GM21717 (cell line): ENCODE data around the gene SSTR1.

Source experiments
- ATAC-seq: cut with Tn5 transposase; IDR thresholded peaks from one replicate; pipeline ENCODE4 v1.9.1; 2021; ENCODE audit warnings: mild to moderate bottlenecking, moderate library complexity; ENCODE audit not compliant: unreplicated experiment

The SSTR1 gene

DNA sequence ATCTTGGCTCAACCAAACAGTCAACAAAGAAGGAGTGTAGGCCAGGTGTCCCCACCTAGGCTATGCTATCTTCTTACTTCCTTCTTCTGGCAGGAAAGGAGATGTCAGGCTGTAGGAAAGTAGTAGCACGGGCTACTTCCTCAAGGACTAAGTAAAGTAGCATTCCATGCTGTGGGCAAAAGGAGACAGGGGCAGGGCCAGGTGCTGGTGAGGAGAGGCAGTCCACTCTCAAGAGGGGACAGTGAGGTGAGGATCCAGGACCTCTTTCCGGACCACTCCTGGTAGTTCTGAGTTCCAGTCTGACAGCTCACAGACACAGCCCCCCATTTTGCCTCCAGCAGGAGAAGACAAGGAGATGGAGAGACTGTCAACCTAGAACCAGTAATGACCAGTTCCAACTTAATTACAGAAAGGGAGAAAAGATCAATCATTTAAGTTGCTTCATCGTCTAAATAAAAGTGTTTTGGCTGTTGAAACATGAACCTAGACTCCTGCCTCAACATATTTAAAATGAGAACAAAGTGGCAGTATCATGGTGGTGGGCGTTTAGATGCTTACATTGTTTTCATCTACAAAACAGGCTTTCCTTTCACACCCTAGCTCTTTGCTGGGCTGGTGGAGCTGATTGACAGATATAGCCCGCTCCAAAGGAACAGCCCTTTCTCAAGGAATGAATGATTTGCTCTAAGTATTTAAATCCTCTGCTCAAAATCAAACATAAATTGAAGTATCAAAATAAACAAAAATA is 5.1 kb upstream of the SSTR1 start:
- no peak for ATAC-seq

DNA sequence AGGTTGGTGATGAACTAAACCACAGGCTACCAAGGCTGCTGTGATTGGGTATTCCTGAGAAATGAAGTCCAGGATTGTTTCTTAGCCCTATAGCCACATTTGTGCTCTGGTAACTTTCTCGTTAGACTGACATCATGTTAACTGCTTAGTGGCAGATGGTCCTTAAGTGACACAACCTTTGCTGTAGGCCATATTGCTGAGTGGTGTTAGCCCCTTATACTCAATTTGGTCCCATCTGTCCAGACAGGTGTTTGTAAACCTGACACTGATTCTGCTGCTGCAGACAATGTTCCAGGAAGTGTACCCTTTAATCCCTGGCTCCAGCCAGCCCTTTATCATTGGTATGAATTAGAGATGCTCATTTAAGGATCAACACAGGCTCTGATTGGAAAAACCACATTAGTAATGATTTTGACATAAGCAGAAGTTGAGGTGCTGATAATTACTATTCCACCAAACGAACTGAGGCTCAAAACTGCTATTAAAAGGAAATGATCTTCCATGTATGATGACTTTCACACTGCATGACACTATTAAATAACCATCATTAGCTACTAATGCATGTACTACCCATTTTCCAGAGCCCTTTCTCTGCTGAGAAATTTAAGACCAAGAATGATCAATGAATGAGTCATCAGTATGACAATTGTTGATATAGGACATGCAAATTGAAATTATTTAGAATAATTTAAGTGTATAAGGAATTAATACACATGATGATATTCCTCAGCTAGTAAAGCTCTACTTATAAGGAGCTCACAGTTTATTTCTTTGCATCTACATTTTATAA is 3.6 kb upstream of the SSTR1 start:
- no peak for ATAC-seq

DNA sequence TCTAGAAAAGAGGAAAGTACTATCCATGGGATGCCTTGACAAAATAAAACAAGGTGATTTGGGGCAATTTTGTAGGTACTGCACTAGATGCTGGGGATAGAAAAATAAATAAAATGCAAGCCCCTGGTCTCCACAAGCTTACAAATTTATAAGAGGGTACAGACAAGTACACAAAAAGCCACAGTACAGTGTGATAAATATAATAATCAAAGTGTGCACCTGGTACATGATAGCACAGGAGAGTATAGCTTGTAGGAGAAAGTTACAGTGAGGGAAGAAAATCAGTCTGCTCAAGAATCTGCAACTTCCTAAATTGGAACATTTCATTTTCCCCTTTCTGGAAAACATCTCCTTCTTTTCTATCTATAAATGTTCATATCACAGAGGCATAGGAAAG is 3.0 kb upstream of the SSTR1 start:
- no peak for ATAC-seq

DNA sequence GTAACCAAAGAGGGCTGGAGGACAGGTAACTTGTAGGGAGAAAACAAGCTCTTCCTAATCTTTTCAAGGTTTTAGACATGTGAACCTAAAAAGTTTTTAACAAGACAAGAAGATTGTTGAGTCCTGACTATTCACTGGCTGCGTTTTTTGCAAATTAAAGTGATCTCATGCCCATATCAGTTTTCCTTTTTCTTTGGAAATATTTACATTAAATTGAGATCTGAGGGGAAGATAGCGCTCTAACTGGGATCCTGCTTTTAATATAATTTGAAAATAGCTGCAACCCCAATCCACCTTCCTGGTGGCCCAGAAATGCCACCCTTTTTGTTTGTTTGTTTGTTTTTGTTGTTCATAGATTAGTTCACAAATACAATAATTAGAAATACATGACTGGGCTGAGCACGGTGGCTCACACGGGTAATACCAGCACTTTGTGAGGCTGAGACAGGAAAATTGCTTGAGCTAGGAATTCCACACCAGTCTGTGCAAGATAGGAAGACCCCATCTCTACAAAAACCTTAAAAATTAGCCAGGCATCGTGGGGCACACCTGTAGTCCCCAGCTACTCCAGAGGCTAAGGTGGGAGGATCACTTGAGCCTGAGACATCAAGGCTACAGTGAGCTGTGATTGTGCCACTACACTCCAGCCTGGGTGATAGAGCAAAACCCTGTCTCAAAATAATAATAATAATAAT is 2.4 kb upstream of the SSTR1 start:
- no peak for ATAC-seq

DNA sequence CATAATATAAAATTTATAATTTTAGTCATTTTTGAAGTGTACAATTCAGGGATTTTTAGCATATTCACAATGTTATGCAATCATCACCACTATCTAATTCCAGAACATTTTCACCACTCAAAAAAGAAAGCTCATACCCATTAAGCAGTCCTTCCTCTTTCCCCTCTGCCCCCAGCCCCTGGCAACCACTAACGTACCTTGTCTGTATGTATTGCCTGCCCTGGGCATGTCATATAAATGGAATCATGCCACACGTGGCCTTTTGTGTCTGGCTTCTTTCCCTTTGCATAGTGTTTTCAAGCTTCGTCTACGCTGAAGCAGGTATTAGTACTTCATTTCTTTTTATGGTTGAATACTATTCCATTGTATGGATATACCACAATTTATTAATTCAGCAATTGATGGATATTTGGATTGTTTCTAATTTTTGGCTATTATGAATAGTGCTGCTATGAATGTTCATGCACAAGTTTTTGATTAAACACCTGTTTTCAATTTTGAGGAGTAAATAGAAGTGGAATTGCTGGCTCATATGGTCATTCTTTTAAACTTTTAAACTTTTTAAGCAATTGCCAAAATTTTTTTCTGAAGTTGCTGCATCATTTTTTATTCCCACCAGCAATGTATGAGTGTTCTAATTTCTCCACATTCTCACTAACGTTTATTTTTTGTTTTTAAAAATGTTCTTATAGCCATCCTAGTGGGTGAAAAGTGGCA is 1.6 kb upstream of the SSTR1 start:
- ATAC-seq: no peak

DNA sequence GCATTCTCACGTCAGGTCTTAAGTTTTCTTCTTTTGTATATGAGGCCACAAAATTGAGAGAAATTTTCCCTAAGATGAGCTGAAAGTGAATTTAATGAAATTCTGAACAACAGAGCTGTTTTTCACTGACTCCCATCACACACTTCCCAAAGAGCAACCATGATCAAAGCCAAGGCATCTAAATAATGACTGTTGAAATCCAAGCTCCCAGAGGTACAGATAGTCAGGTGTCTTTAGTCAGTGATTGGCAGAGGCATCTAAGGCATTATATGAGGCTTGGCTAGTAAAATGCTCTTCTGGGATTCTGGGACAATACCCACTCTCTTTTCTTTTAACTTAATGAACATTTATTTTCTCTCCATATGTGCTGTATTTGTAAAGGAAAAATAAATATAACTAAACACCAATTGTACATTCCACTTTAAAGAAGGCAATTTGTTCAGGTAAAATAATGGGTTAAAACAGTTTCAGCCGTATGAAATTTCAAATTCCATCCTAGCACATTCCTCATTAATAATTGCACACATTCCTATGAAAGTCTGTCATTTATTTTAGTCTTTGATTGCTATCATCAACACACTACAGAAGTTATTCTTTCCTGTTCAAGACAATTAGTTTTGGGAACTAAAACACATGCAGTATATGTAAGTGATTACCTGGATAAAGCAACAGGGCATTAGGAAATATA is 871 bp upstream of the SSTR1 start:
- ATAC-seq: no peak

DNA sequence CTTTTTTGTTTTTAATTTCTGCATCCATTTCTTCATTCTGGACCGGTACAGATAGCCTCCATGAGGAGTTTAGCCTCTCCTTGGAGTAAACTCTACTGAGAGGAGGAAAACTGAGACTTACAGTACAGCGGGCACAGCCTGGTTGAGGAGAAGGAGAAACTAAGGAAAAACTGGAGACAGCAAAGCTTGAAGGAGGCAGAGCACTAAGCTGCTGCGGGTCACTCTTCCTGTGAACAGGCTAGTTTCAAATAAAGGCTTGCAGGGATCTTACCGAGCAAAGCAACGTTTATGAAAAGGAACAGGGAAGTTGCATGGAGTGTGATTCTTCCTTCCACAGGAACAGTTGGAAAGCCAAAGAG is 348 bp upstream of the SSTR1 start:
- no peak for ATAC-seq

DNA sequence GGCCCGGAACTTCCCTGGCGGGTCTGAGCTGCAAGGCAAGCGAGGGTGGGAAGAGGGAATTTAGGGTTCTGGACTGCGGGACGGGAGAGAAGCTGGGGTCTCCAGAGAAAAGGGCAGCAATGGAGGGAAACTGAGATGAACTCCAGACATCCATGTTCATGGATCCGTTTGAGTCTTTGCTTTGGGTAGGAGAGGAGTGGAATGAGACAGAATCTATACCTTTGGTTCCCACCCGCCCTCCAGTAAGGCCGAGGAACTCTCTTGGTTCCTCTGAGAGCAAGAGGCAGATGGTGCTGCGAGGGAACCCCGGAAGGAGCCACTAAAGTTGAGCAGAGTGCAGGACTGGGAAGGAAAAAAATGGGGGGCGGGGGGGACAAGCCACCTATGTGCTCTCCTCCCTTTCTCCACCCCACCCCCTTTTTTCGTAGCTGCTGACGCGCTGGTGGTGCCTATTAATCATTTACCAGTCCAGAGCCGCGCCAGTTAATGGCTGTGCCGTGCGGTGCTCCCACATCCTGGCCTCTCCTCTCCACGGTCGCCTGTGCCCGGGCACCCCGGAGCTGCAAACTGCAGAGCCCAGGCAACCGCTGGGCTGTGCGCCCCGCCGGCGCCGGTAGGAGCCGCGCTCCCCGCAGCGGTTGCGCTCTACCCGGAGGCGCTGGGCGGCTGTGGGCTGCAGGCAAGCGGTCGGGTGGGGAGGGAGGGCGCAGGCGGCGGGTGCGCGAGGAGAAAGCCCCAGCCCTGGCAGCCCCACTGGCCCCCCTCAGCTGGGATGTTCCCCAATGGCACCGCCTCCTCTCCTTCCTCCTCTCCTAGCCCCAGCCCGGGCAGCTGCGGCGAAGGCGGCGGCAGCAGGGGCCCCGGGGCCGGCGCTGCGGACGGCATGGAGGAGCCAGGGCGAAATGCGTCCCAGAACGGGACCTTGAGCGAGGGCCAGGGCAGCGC is 1.2 kb downstream of the SSTR1 start:
- no peak for ATAC-seq

DNA sequence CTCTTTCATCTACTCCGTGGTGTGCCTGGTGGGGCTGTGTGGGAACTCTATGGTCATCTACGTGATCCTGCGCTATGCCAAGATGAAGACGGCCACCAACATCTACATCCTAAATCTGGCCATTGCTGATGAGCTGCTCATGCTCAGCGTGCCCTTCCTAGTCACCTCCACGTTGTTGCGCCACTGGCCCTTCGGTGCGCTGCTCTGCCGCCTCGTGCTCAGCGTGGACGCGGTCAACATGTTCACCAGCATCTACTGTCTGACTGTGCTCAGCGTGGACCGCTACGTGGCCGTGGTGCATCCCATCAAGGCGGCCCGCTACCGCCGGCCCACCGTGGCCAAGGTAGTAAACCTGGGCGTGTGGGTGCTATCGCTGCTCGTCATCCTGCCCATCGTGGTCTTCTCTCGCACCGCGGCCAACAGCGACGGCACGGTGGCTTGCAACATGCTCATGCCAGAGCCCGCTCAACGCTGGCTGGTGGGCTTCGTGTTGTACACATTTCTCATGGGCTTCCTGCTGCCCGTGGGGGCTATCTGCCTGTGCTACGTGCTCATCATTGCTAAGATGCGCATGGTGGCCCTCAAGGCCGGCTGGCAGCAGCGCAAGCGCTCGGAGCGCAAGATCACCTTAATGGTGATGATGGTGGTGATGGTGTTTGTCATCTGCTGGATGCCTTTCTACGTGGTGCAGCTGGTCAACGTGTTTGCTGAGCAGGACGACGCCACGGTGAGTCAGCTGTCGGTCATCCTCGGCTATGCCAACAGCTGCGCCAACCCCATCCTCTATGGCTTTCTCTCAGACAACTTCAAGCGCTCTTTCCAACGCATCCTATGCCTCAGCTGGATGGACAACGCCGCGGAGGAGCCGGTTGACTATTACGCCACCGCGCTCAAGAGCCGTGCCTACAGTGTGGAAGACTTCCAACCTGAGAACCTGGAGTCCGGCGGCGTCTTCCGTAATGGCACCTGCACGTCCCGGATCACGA is 2.2 kb downstream of the SSTR1 start:
- ATAC-seq: no peak

DNA sequence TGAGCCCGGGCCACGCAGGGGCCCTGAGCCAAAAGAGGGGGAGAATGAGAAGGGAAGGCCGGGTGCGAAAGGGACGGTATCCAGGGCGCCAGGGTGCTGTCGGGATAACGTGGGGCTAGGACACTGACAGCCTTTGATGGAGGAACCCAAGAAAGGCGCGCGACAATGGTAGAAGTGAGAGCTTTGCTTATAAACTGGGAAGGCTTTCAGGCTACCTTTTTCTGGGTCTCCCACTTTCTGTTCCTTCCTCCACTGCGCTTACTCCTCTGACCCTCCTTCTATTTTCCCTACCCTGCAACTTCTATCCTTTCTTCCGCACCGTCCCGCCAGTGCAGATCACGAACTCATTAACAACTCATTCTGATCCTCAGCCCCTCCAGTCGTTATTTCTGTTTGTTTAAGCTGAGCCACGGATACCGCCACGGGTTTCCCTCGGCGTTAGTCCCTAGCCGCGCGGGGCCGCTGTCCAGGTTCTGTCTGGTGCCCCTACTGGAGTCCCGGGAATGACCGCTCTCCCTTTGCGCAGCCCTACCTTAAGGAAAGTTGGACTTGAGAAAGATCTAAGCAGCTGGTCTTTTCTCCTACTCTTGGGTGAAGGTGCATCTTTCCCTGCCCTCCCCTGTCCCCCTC is 3.0 kb downstream of the SSTR1 start:
- ATAC-seq: no peak

DNA sequence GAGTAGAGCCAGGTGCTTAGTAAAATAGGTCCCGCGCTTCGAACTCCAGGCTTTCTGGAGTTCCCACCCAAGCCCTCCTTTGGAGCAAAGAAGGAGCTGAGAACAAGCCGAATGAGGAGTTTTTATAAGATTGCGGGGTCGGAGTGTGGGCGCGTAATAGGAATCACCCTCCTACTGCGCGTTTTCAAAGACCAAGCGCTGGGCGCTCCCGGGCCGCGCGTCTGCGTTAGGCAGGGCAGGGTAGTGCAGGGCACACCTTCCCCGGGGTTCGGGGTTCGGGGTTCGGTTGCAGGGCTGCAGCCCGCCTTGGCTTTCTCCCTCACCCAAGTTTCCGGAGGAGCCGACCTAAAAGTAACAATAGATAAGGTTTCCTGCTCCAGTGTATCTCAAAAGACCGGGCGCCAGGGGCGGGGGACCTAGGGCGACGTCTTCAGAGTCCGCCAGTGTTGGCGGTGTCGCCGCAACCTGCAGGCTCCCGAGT is 3.6 kb downstream of the SSTR1 start:
- no peak for ATAC-seq

DNA sequence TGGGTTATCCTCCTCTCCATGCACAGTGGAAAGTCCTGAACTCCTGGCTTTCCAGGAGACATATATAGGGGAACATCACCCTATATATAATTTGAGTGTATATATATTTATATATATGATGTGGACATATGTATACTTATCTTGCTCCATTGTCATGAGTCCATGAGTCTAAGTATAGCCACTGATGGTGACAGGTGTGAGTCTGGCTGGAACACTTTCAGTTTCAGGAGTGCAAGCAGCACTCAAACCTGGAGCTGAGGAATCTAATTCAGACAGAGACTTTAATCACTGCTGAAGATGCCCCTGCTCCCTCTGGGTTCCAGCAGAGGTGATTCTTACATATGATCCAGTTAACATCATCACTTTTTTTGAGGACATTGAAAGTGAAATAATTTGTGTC is 4.4 kb downstream of the SSTR1 start:
- no peak for ATAC-seq

DNA sequence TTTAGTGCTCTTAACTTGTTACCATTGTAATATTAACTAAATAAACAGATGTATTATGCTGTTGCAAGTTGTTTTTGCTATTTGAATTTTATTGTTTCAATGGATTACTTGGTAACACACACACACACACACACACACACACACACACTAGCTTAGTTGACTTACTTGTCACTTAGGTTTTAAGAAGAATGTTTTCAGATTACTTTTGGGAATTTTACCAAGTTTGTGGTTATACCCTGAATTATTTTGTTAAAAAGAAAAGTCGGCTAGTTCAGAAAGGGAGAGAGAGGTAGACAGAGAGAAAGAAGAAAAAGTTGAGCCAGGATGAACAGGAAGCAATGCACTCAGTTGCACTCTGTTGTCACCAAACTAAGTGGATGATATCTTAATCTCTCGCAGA is 5.3 kb downstream of the SSTR1 start:
- no peak for ATAC-seq

DNA sequence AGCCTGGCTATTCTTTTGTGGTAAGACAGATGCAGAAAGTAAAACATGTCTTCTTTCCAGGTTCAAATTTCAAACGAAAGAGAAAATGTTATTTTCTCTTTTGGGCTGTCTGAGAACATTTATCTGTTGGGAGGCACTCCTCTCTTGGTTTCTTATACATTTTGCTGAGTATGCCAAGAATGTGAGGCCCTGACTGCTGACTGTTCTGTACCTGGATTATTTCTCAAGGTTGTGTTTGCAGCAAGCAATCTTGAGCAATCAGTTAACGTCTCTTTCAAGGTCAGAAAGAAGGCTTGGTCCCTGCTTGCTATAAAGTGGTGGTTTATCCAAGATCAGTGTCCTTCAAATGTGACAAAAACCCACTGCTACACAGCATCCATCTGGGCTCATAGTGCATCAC is 9.8 kb downstream of the SSTR1 start:
- no peak for ATAC-seq

DNA sequence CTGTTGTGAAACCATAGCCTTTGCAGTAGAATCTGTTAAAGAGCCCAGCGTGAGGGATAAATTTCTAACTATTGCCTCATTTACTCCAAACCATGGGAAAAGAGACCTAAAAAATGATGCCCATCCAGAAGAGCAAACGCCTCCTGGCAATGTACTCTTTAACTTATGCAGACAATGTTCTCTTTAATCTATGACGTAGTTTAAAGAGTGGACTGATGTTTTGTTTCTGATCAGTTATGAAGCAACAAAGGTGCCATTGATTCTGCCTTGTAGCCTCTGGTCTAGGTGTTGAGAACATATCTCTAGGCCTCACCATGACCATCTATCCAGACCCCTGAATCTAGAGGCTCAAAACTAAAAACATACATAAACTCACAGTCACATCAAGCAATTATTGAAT is 13.4 kb downstream of the SSTR1 start:
- ATAC-seq: no peak

DNA sequence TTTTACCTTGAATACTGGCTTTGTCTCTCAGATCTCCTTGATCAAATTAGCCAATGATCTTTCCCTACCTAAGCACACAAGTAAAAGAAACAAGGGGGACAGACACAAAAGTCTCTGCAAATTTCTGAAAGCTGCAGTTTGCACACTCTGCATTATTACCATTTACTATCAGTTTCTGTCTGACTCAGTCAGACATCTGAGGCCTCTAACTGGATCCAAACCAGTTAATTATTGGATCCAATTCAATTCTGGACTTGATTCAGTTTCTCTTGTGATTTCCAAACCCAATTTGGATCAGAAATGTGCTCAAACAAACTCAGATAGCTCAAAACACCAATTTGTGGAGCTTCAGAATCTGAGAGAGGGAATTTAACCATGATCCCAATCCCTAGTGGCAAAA is 16.6 kb downstream of the SSTR1 start:
- ATAC-seq: no peak

DNA sequence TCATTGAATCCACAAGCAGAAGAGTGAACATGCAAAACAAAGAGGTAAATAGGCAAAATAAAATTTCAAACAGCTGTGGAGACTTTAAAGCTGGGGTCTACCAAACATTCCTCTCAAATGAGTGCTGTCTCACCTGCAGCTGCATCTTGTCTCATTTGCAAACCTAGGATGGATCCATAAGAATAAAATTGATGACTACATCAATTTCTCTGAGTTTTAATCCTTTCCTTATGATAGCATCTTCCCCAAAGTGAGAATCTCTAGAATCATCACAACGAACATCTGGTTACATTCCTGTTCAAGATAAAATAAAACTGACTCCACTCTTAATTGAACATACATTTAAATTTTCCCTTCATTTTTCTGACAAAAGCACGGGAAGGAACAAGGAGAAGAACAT is 18.2 kb downstream of the SSTR1 start:
- no peak for ATAC-seq

DNA sequence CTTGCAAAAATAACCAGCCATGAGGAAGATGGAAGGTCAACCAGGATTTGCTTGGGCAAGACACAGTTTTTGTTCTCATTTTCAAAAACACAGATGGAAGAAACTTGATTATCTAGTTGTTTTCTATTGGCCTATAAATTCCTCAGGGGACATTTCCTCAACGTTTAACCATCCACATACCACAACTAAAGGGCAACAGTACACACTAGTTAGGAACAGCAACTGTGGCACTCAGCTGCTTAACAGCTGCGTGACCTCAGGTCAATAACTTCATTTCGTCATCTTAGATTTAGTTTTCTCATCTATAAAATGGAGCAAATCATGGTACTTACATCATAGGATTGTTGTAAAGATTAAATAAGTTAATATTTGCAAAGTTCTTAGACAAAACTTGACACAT is 18.7 kb downstream of the SSTR1 start:
- ATAC-seq: no peak
